Measurements from ENCODE around the gene GMPR2.
A peak's percentile ranks its signal among the peaks of the same experiment; 100 is the strongest.

Gene GMPR2

GRCh38 chr14:24268225-24268624 is 35.5 kb downstream of the GMPR2 start:
- no peak for DNase-seq (ENCODE audit: low spot score)

DNA sequence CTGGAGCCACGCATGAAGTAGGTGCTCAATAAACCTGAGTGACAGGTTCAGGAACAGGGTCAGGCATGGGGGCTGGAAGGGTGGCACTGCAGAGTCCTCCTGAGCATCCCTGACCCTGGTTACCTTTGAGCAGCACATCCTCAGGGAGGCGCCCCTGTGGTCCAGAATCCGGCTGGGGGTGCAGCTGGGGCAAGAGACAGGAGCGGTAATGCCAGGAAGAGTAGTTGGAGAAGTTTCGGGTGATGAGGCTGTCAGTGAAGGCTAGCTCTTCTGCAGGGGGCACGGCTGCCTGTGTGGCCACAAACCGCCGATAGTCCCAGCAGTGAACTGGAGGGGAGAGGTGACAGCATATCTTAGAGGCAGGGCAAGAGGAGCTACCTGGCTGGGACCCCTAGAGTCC is 36.6 kb downstream of the GMPR2 start:
- DNase-seq (ENCODE audit: low spot score), result no peak

- DNase-seq (ENCODE audit: low spot score), result no peak
These were observed 37.3 kb downstream of the GMPR2 start for GRCh38 chr14:24269910-24270536.

GRCh38 chr14:24270537-24271133 is 37.9 kb downstream of the GMPR2 start:
- no peak for DNase-seq (ENCODE audit: low spot score)

DNA sequence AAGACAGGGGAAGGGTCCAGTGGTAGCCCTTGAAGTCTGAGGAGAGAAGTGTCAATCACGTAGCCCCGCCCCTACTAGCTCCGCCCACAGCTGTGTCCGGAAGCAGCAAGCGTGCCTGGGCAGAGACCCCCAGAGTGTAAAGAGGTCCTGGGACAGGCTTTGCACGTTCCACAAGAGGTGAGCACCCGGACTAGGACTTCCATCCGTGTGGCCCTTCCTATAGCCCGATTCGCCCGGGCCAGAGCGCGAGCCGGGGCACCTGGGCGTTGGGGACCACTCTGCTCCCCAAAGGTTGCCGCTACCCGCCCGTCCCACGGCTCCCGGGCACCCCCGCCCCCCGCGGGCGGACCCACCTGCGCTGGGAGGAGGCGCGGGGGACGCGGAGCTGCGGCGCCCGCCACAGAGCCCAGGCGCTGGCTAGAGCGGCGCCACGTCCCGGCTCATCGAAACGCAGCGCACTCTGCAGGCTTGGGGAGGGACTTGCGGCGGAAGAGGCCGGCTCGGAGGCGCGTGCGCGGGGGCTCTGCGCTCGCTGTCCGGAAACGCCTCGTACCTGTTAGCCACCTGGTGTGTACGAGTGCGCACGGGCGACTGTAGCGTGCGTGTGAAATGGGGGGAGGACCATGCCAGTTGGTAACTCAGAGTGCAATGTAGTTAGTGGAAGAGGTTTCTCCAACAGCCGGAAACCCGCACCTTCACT is 38.6 kb downstream of the GMPR2 start, which contains the start of gene RABGGTA:
Gene RABGGTA, minus strand, starts transcription at position 464 of the 700 bp plus-strand sequence. CDS start 482 bp downstream, outside the sequence.
- peak; percentile 91 for DNase-seq (ENCODE audit: low spot score)

GRCh38 chr14:24271834-24272263 is 39.1 kb downstream of the GMPR2 start:
- DNase-seq (ENCODE audit: low spot score), result no peak

DNA sequence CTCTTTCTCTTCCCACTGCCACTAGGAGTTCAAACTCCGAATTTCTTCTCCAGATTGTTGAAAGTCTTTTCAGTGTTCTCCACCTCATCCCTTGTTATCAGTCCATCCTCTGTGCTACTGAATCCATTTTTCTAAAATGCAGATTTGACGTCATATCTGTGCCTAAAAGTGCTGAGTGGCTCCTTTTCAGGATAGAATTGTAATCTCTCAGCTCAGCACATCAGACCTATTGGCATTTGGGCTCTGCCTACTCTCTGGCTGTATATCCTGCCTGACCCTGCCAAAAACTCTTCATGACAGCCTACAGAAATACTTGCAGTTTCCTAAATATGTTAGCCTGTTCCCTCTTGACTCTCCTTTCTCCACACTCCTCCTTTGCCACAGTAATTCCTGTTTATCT is 39.7 kb downstream of the GMPR2 start:
- no peak for DNase-seq (ENCODE audit: low spot score)

- no peak for DNase-seq (ENCODE audit: low spot score)
These were observed 40.8 kb downstream of the GMPR2 start for GRCh38 chr14:24273422-24273998.

DNA sequence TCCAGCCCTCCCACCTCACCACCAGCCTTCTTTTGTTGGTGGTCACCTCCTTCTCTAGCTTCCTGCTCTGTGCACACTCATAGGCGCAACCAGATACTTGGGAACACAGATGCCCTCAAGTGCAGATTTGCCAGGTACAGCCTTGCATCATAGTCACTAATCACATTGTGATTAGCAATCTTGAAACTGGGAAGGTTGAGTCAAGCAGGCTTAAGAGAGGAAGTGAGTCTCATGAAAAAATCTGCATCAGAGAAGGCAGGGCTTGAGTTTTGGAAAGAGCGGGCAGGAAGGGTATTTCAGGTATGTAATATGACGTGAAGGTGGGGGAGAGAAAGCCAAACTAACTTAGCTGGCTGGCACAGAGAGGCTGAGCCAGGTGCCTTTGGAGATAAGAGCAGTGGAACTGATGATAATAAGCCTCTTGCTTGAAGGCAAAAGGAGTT is 41.4 kb downstream of the GMPR2 start:
- no peak for DNase-seq (ENCODE audit: low spot score)

DNA sequence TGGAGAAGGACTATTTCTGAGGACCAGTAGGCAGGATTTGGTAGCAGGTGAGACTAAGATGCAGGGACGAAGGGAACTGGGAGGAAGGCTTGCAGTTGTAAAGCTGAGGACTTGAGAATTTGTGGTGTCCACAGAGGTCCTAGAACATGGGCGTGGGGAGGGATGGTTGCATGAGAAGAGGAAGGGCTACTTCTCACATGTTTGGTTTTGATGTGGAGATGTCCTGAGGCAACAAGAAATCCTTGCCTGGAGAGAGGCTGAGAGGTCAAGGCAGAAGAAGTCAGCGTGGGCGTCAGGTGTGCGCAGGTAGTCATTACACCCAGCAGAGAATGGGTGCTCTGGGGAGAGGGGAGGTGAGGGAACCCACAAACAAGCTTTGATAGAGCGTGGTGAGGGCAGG is 44.3 kb downstream of the GMPR2 start:
- DNase-seq (ENCODE audit: low spot score), result no peak

GRCh38 chr14:24277606-24278321 is 45.0 kb downstream of the GMPR2 start:
- no peak for DNase-seq (ENCODE audit: low spot score)

DNA sequence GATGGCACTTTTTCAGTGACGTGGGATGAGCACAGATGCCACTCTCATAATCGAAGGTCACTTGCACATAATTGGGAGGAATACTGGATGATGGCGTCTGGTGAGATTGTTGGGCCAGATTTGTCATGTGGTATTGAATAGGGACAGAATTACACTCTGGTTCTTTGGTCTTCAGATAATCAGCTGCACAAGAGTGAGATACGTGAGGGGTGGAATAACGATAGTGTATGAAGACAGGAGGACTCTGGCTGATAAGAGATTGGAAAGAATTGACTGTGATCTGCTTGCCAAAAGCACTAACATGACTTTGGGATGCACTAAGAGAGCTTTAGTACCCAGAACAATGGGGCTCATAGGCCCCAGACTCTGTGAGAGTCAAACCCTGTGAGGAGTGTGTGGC is 45.7 kb downstream of the GMPR2 start:
- no peak for DNase-seq (ENCODE audit: low spot score)

GRCh38 chr14:24279301-24280186 is 46.8 kb downstream of the GMPR2 start:
- DNase-seq (ENCODE audit: low spot score), result no peak

- no peak for DNase-seq (ENCODE audit: low spot score)
These were observed 48.2 kb downstream of the GMPR2 start for GRCh38 chr14:24280797-24281460.

- no peak for DNase-seq (ENCODE audit: low spot score)
These were observed 48.9 kb downstream of the GMPR2 start for GRCh38 chr14:24281636-24282035.

- no peak for DNase-seq (ENCODE audit: low spot score)
These were observed 50.0 kb downstream of the GMPR2 start for GRCh38 chr14:24282736-24283135.

- DNase-seq (ENCODE audit: low spot score), result no peak
These were observed 51.2 kb downstream of the GMPR2 start for GRCh38 chr14:24283796-24284460.

DNA sequence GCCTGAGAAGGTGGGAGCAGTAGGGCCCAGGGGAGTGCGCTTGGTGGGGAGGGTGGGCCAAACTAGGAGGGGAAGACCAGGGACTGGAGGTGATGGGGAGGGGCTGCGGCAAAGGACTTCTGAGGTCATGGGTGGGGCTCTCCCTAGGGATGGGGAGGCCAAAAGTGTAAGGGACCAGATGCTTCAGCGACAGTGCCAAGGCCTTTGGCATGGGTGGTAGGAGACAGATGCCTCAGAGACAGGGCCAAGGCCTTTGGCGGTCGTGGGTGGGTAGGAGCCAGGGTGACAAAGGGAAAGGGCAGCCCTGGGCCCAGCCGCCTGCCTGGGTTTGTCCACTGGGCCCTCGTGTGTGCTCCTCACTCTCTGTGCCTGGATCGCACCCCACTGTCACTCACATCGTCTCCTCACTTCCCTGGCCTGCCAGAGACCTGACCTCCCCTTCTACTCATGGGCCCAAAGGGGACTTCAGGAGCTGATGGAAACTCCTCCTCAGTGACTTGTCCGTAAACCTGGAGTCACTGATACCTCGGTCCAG is 51.8 kb downstream of the GMPR2 start:
- DNase-seq (ENCODE audit: low spot score), result no peak

DNA sequence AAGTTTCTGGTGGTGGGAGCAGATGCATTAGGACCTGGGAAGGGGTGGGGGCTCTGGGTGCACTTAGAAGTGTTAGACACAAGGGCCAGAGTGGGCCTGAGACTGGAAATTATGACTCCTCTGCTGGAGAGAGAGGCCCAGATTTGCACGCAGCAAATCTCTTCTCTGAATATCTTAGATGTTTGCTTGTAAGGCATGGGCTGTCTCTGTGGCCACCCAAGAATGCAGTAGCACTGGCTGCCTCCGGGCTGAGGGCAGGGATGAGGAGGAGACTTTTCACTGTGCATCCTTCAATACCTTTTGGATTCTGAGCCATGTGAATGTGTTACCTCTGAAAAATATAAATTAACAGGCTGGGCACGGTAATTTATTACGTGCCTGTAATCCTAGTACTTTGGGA is 52.6 kb downstream of the GMPR2 start:
- DNase-seq (ENCODE audit: low spot score), result no peak

DNA sequence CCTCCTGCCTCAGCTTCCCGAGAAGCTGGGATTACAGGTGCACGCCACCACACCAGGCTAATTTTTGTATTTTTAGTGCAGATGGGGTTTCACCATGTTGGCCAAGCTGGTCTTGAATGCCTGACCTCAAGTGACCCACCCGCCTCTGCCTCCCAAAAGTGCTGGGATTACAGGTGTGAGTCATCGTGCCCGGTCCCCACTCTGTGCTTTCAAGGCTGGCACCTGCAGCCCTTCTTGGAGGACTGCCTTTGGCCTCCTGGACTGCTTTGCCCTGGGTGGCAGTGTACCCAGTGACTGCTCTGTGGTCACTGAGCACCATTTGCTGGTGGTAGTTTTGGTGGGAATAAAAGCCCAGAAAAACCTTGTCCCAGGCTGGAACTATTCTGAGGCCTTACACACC is 54.3 kb downstream of the GMPR2 start:
- no peak for DNase-seq (ENCODE audit: low spot score)

All from ecto neural progenitor cell (in vitro differentiated cells).